ENCODE results near the gene SSX7.

SSX7 gene

GRCh38 chrX:52598886-52599285 lies 55.8 kb downstream of the SSX7 start:
- Histone ChIP-seq H3K4me1 (no peaks in the 10 kb centered on the region), H3K27ac (no peak overlapping the region), H3K4me2 (no peak overlapping the region), H3K27me3 (peaks cover 64 to 77% (median 74%) of the 10 kb centered on the region in 11 experiments), H3K9ac (no peak overlapping the region), H3K4me3 (no peak overlapping the region), H3K36me3 (no peaks in the 10 kb centered on the region), H4K20me1 (0 out of 22 replicates have a peak, but pooled peaks cover 0 to 4% (median 0%) of the 10 kb centered on the region in 11 experiments), H3K9me3 (replicated peaks in 1 of 11) (peaks cover 0 to 19% (median 10%) of the 10 kb centered on the region in 11 experiments; a peak in 12 of 22 replicates)
- no peak for TF ChIP-seq Cebpa-rat (IDR thresholded peaks at IDR 0.05)

- TF ChIP-seq Cebpa-rat (IDR thresholded peaks at IDR 0.05): no peak
- peaks cover 0 to 19% (median 10%) of the 10 kb centered on the region in 11 experiments; a peak in 12 of 22 replicates for H3K9me3 ChIP-seq (replicated peaks in 1 of 11)
Measured at GRCh38 chrX:52594658-52595057, 60.0 kb downstream of the SSX7 start.

More at GRCh38 chrX:52594658-52595057, 60.0 kb downstream of the SSX7 start:
- H3K27me3 ChIP-seq: peaks cover 91 to 98% (median 97%) of the 10 kb centered on the region in 11 experiments
- no peak overlapping the region for H3K4me2 ChIP-seq
- no peaks in the 10 kb centered on the region for H3K36me3 ChIP-seq
- H3K4me3 ChIP-seq: no peak overlapping the region
- no peak overlapping the region for H3K9ac ChIP-seq
- no peaks in the 10 kb centered on the region for H3K4me1 ChIP-seq
- H4K20me1 ChIP-seq: peaks cover 0 to 4% (median 0%) of the 10 kb centered on the region in 11 experiments; a peak in 1 of 22 replicates
- H3K27ac ChIP-seq: no peak overlapping the region
